Measurements from ENCODE around the gene SUGCT. TPM values are rescaled to one million over a fixed set of nuclear protein-coding genes. Genes with fewer than 3 reads are reported as not detected.

SUGCT gene
- total RNA-seq, 1 donor from 2014 or later: 0.79 TPM

DNA sequence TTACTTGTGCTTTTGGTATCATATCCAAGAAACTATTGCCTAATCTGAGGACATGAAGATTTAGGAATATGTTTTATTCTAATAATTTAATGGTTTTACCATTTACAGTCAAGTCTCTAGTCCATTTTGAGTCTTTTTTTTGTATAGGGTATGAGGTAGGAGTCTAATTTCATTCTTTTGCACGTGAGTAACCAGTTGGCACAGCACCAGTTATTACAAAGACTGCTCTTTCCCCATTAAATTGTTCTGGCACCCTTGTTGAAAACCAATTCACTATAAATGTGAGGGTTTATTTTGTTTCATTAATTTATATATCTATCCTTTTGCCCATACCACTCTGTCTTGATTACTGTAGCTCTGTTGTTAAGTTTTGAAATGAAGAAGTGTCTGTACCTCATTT lies 381.6 kb downstream of the SUGCT start:
- no peak for DNase-seq (ENCODE audit: low read depth in 2 of 2)

DNA sequence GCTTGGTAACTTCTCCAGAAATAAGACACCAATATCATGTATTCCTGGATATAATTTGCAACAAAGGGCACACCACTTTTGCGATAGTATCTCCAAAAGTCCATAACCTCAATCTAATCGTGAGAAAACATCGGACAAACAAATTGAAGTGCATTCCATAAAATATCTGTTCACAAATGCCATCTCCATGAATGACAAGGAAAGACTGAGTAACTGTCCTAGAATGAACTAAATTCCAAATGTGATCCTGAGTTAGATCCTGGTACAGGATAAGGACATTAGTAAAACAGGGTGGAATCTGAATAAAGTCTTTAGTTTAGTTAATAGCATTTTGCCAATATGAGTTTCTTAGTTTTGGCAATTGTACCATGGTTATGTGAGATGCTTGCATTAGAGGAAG lies 384.2 kb downstream of the SUGCT start:
- DNase-seq (ENCODE audit: low read depth in 2 of 2): no peak

DNA sequence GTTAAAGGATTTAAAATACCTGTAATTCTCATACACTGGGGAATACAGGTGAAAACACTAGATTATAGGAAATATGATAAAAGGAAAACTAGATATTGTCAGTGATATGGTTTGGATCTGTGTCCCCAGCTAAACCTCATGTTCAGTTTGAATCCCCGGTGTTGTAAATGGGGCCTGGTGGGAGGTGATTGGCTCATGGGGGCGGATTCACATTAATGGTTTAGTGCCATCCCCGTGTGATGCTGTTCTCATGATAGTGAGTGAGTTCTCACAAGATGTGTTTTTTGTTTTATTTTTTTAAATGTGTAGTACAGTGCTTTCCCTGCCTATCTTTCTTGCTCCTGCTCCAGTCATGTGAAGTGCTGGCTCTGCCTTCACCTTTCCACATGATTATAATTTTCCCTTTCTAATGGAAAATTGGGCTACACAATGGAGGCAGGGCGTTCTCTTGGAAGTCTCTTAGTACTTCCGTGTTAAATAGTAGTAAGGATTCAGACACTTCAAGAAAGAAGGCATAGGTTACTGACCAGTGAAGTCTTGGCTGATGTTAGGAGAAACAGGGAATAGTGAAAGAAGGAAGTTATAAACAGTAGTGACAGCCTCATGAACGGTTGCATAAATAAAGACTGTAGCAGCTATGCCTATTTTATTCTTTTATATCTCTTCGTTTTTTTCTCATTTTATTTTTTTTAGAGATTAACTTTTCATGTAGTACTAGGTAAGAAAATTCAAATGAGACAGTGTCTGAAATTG lies 386.4 kb downstream of the SUGCT start:
- DNase-seq (ENCODE audit: low read depth in 2 of 2): no peak

DNA sequence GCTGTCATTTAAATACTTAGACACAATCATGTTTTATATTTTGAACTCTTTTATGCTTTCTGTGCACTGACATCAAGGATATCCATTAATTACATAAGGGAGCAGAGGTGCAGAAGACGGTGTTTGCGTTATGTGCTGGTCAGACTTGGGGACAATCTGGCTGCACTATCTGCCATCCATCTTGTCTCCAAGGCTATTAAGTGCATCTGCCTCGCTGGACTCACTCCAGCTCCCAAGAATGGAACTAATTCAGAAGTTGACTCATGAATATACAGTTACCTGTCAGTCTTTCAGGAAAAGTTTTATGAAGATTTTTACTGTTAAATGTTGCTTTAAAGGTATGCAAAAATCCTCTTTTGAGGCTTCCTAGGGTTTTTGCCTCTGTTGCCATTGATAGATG lies 391.0 kb downstream of the SUGCT start:
- DNase-seq (ENCODE audit: low read depth in 2 of 2): no peak

DNA sequence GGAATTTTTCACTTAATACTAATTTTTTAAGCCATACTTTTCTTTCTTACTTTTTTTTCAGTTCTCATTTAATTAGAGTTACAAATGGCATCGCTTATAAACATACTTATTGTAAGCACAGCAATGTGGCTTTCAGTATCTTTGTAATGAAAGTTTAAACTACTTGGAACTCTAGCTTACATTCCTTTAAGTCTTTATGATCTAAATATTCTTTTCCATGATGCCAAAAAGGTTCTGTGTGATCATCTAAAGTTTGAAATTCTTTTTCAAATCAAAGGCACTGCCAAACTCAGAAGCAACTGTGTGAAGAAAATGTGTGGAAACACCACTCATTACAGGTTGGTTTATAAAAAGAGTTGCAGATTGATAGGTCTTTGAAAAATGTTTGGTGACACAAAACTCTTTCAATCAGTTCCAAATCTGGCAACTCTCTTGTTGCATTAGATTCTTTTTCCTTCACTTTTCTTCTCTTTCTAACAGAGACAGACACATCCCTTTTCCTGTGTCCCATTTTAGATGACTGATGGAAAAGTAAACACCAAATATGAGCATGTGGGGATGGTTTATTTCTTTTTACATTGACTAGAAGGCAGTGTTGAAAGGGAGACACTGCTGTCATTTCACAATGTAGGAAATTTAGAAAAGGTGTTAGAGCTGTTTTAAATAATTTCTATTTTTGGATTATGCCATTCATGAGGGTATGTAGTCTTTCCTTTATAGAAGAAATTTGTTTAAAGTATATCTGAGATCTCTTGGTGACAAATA lies 392.3 kb downstream of the SUGCT start:
- DNase-seq (ENCODE audit: low read depth in 2 of 2): no peak

DNA sequence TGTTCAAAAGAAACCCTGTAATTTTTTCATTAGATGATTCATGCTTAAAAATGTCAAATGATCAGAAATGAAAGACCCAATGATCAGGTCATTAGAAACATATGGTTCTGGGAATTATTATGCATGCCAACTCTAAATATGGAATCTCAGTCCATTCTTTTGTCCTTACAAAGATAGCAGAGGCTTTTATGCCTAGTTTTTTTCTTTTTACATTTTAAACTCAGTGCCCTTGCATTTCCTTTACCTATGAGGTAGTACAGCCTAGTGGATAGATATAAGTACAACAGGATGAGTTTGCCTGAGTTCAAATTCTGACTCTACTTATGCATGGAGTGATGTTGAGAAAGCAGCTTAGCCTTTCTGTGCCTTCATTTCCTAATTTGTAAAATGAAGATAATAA lies 392.9 kb downstream of the SUGCT start:
- DNase-seq (ENCODE audit: low read depth in 2 of 2): no peak

DNA sequence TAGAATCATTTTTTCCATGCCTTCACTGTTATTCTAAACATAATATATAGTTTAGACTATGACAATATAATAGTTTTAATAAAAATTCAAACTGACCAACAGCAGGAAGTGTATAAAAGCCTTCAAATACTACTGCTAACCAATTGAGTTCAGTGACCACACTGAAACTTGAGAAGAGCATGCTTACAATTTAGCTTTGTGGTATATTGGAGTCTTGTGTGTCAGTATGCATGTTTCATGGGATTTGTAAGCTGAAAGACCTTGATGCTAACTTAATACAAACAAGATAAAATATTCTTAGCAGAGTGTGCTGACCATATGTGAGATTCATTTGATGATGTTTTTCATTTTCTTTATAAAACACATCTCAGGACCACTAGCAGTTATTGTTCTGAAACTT lies 395.5 kb downstream of the SUGCT start:
- no peak for DNase-seq (ENCODE audit: low read depth in 2 of 2)

DNA sequence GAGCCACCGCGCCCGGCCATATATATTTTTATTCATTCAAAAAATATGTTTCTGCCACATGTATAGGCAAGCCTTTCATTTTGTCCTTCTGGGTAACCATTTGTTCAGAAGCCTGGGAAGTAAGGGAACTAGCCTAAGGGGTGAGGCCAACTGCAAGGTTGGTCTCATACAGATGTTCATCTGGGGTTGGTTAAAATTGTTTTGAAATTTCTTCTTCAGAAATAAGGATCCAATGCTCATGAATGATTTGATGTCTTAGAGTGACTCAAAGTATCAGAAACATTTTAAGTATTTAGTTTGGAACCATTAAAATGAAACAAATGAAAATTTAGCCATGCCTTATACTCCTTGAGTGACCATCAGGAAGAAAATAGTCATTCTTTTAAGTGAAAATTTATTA lies 397.2 kb downstream of the SUGCT start:
- no peak for DNase-seq (ENCODE audit: low read depth in 2 of 2)

DNA sequence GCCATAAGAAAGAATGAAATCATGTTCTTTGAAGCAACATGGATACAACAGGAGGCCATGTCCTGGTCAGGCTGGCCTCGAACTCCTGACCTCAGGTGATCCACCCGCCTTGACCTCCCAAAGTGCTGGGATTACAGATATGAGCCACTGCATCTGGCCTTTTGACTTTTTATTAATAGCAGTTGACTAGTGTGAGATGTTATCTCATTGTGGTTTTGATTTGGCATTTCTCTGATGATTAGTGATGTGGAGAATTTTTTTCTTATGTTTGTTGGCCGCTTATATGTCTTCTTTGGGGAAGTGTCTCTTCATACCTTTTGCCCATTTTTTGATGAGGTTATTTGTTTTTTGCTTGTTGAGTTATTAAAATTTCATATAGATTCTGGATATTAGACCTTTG lies 400.9 kb downstream of the SUGCT start:
- DNase-seq (ENCODE audit: low read depth in 2 of 2): no peak

DNA sequence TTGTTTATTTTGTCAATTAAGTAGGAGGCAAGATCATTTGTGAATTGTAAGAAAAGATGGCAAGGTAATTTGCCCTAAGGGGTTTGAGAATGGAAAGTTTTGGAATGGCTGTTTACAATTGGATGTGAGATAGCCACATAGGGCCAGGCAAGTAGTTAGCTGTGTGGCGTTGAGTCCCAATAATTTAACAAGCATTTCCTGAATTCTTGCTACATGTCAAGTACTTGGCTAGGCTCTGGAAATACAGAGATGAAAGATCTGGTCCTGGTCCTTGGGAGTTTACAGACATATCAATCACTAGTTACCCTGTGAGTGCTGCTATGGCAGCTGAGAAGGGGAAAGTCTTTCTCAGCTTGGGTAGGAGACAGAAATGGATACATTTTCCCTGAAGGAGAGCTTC lies 401.6 kb downstream of the SUGCT start:
- peak in 1 of 2 donors; percentile 1 for DNase-seq (ENCODE audit: low read depth in 2 of 2)

DNA sequence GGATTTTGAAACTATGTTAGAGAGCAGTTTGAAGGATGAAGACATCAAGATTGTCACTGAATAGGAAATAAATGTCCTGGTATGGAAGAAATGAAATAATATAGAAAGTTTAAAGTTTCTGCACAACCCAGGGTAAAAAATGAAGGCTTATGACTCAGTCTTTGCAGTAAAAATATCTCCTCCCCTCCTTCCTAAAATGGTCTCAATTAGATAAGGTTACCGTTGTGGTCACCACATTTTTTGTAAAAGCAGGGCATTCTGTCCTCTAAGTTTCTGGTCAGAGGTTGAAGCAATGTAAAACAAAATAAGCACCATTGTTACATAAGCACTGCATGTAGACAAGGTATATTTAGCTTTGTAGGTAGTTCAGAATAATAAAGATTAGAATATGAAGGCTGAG lies 403.5 kb downstream of the SUGCT start:
- DNase-seq (ENCODE audit: low read depth in 2 of 2): no peak

DNA sequence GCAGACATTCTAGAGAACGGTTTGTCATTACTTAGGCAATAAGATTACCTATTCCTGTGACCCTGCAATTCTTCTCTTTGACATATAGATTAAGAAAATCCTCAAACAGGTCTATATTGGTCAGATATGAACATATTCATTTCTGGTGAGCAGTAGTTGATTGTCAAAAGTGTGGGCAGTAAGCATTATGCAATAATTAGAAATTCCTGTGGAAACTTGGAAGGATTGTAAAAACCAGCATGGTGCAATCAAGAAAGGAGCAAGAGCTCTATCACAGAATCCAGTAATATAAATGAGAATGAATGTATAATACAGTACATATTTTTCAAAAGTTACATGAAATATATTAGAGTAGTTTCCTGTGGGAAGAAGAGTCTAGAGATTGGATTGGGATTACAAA lies 406.5 kb downstream of the SUGCT start:
- DNase-seq (ENCODE audit: low read depth in 2 of 2): no peak

DNA sequence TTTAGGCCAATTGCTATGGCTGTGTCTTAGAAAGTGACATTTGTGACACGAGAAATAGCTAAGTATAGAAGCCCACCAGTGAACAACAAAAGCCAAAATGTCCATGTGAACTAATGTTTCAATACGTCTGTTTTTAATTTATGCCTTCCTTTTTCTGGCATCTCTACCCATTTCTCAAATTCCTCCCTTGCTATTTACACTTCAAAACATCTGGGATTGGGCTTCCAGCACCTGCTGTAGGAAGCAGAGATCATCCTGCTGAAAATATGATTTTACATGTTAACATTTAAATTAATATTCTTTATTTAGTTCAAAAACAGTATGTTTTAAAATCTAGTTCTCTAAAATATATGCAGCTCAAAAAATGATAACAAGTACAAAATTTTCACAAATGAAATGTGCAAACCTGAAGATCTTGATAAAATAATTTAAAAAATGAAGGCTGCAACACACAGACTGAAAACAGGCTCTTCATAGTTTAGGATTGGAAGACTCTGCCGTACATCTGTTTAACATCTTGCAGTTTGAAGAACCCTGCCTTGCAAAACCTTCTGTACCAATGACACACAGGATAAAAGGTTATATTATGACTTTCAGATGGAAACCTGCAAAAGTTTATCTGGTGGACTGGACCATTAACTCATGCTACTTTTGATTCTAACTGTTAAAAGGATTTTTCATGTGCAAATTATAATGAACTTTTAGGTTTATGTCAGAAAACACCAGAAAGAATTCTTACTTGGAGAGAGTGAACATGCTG lies 408.4 kb downstream of the SUGCT start:
- DNase-seq (ENCODE audit: low read depth in 2 of 2): no peak

DNA sequence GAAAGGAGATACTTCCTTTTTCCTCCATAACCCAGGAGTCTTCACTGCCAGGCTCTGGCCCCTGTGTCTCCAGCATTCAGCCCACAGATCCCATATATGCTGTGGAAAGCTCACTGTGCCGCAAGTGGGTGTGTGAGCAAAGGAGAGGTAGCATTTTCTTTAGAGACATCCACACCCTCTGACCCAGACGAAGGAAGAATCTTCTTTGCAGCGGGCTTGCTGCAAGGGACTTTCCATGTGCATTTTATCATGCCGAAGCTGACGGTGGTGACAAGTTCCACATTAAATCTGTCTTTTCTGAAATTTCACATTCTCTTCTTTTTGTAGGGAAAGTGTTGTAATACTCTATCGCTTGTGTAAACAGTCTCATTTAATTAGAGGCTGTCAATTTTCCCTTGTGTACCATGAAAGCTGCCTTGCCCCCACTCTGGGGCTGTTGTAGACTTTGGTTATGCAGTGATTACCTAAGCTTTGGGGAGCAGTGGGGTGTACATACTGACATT lies 409.5 kb downstream of the SUGCT start:
- DNase-seq (ENCODE audit: low read depth in 2 of 2): no peak

DNA sequence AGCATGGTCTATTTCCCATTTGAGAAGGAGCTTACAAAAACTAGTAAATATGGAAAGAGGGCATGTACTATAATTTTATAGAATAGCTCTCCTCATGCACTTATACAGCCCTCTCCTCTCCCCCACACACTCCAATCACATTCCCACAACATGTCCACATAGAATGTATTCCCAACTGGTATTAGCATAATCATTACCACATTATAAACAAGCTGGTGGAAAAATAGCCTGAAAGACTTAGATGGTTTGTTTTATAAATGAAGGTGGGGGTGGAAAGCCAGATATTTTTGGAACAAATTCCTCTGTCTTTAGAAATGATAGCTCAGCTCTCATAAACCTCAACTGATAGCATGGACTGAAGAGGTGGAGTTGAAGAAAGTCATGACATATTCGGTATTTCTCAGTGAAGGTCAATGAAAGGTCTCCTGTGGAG lies 410.1 kb downstream of the SUGCT start:
- no peak for DNase-seq (ENCODE audit: low read depth in 2 of 2)

DNA sequence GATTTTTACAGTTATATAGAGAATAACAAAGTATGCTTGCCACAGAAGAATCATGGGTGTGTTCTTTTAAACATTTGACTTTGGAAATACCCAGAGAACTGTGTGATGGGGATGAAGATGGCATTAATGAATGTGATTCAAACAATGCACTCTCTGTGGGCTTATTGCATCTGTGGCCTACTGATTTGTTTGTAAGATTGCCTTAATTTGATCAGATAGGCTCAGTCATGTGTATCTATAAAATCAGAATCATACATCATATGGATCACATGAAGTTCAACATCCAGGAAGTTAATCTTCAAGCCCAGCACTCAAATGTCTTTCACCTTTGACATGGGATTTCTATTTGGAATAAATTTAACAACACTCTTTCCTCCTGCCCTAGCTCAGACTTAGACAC lies 410.9 kb downstream of the SUGCT start:
- no peak for DNase-seq (ENCODE audit: low read depth in 2 of 2)

DNA sequence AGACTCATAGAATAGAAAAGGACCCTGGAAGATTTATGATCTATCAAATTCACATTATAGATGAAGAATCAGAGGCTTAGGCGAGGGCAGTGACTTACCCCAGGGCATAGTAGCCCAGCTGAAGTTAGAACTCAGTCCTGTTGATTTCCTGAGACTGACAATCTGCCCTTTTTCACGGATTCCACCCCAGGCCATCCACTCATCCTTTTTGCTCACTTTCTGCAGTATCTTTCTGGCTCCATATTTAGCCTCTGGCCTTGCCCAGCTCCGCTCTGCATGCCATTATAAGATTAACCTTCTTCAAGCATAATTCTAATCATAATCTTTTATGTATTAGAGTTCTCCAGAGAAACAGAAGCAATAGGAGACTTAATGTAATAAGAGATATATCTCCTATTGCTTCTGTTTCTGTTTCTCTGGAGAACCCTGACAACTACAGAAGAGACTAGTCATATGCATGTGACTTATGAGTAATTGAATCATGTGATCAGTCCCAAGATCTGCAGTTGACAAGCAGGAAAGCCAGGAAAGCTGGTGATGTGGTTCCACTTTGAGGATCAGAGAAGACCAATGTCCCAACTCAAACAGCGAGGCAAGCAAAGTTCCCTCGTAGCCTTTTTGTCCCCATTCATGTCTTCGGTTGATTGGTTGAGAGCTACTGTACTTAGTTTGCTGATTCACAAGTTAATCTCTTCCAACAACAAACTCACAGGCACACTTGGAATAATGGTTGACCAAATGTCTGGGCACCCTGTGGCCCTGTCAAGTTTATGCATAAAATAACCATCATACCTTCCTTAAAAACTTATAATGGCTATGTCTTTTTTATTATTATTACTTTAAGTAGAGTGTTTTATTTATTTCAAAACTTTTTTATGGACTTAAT lies 412.1 kb downstream of the SUGCT start:
- DNase-seq (ENCODE audit: low read depth in 2 of 2): peak in 1 of 2 donors; percentile 44

DNA sequence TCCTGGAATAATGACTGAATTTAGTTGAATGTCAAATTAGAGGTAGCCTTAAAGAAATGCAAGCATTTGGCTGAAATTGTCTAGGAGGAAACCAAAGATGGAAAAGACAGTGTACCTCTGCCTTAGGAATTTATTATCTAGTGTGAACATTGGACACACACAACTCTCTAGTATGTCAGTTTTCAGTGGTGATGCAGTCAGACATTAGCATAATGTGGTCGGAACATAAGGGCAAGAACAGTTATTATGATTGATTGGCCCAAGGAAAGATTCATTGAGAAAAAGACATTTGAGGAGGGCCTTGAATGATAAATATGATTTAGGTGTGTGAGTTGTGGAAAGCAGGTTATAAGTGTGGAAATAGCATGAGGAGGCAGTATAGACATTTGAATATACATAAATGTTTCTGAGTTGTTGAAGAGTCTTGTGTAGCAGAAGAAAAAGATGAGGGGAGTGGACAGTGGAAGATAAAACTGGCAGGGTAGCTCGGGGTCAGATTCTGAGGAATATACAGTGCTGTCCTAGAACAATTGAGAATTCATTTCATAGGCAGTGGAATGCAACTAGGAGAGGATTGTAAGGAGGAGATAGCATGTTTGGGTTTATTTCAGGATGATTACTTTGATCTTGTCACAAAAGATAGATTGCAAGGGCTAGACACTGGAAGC lies 414.7 kb downstream of the SUGCT start:
- no peak for DNase-seq (ENCODE audit: low read depth in 2 of 2)

DNA sequence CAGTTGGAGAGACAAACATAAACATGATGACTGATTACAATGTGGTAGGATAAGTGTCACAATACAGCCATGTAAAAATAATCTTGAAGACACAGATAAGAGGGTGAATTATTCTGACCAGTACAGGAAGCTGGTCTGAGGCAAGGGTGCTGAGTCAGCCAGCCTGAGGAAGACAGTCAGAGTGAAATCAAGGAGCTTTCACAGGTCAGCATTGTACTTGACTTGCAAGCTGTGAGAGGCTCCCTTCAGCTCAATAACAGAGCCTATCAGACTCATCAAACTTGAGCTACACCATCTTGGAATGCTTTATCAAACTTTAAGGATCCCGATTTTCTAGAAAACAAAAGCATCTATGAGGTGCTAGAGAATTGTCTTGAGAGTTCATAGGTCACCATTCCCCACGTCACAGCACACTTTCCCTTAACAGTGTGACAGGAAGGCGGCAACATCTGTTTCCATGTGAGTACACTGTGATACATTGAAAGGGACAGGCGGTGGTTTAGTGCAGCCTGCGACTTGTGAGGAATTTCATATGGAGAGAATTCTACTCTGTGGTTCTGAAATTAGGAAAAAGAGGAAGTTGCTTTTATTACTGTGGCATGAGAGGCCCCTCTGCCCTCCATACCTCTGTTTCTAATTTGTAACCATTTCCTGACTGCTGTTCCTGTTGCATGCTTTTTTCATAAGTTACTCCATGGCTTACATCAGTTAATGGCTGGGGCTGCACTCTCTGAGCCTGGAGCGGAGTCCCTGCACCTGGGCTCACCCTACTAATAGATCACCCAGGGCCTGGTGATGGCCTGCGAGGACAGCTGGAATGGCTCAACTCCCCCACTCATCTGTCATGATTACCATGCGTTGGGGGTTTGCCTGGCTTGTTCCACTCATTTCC lies 417.1 kb downstream of the SUGCT start:
- peak in 1 of 2 donors; percentile 79 for DNase-seq (ENCODE audit: low read depth in 2 of 2)

DNA sequence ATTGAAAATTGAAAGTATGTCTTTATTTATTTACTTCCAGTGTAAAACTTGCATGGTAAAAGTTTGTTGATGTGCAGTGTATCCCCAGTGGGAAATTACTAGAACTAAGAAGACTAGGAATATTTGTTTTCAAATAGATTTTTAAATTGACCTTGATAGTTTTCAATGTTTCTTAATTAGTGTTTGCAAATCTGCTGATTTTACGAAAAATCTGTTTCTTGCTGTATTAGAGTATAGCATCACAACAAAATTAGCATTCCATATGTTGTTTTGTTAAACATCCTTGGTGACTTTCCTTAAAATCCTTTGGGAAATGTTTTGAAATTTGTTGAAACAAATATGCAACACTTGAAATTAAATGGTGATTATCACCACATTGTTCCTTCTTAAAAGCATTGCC lies 425.9 kb downstream of the SUGCT start:
- no peak for DNase-seq (ENCODE audit: low read depth in 2 of 2)

Data from lung microvascular endothelial cell (primary cell).